Measurements from ENCODE around the gene COL26A1. TPM values are rescaled to one million over a fixed set of nuclear protein-coding genes. Genes with fewer than 3 reads are reported as not detected.

COL26A1 gene
- polyA plus RNA-seq, 1 donor (not counting 4 experiments of a cell fraction or from before 2014, with no cell fraction given): not detected

- peaks cover 14% of the 10 kb centered on the region for H3K27me3 ChIP-seq (ENCODE audit: control insufficient read depth, extremely low read depth, insufficient read depth, low read length)
Measured at GRCh38 chr7:101435461-101436220, 73.0 kb downstream of the COL26A1 start.

DNA sequence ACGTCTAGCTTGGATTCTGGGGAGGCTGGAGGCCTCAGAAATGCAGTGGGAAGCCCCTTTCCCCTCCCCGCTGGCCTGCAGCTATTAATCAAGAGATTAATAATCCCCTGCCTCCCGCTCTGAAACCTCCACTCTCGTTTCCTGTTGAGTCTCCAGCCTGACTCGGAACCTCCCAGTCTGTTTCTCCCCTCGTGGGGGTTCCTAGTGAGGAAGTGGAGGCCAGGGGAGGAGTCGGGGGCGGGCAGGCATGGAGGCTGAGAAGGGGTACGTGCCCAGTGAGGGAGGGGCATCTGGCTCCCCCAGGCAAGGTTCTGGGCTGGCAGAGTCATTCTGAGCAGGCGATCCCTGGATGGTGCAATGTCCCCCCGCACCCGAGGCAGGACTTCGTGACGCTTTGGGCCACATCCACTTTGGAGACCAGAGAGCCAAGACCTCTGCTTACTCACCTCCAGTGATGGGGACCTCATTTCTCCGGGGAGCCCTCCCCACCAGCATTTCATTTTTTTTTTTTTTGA is 73.6 kb downstream of the COL26A1 start:
- dilution Hi-C loops (cut with MboI; ENCODE audit: extremely low pct_ligation_motif_present, low sequenced_read_pairs): no loop called here

More at GRCh38 chr7:101435461-101436220, 73.0 kb downstream of the COL26A1 start:
- dilution Hi-C loops (cut with MboI; ENCODE audit: extremely low pct_ligation_motif_present, low sequenced_read_pairs): no loop called here
- TF ChIP-seq CTCF (optimal IDR thresholded peaks at IDR 0.05 in 1 of 3, IDR thresholded peaks at IDR 0.05 in 1 of 3, conservative IDR thresholded peaks at IDR 0.05 in 1 of 3; ENCODE audit: extremely low read depth in 1 of 3, insufficient read depth in 2 of 3, low read length in 3 of 3): no peak
- no peak for TF ChIP-seq EZH2 (IDR thresholded peaks at IDR 0.05; ENCODE audit: low read length)
- H3K9me3 ChIP-seq (ENCODE audit: control insufficient read depth, low read depth, low read length): no peaks in the 10 kb centered on the region
- no peak overlapping the region for H2AFZ ChIP-seq (ENCODE audit: control insufficient read depth, low read length)
- FAIRE-seq (no peak), DNase-seq (ENCODE audit: low read depth, low spot score) (no peak)
- no peak overlapping the region for H3K27ac ChIP-seq (ENCODE audit: control insufficient read depth, insufficient read depth, low read length)
- no peak overlapping the region for H3K9ac ChIP-seq (ENCODE audit: control insufficient read depth, extremely low read depth, insufficient read depth, low read length)
- H3K36me3 ChIP-seq (ENCODE audit: control insufficient read depth in 2 of 2, extremely low read depth in 1 of 2, insufficient read depth in 2 of 2, low read length in 2 of 2): no peaks in the 10 kb centered on the region
- H3K4me1 ChIP-seq (ENCODE audit: control insufficient read depth, extremely low read depth, insufficient read depth, low read length): no peaks in the 10 kb centered on the region
- H4K20me1 ChIP-seq (ENCODE audit: control insufficient read depth, extremely low read depth, insufficient read depth, low read length): no peaks in the 10 kb centered on the region
- H3K9me1 ChIP-seq (ENCODE audit: control insufficient read depth, extremely low read depth, insufficient read depth, low read length): no peaks in the 10 kb centered on the region
- no peak overlapping the region for H3K4me2 ChIP-seq (ENCODE audit: control insufficient read depth, extremely low read depth, insufficient read depth, low read depth, low read length)
- no peaks in the 10 kb centered on the region for H3K79me2 ChIP-seq (ENCODE audit: control insufficient read depth, insufficient read depth, low read length)
- H3K4me3 ChIP-seq (ENCODE audit: control insufficient read depth in 2 of 3, extremely low read depth in 1 of 3, insufficient read depth in 2 of 3, low read depth in 1 of 3, low read length in 3 of 3): no peak overlapping the region

More for the DNA sequence above, 73.6 kb downstream of the COL26A1 start:
- Histone ChIP-seq H3K36me3 (ENCODE audit: control insufficient read depth in 2 of 2, extremely low read depth in 1 of 2, insufficient read depth in 2 of 2, low read length in 2 of 2) (no peaks in the 10 kb centered on the region), H4K20me1 (ENCODE audit: control insufficient read depth, extremely low read depth, insufficient read depth, low read length) (no peaks in the 10 kb centered on the region), H3K27ac (ENCODE audit: control insufficient read depth, insufficient read depth, low read length) (no peak overlapping the region), H3K9me3 (ENCODE audit: control insufficient read depth, low read depth, low read length) (no peaks in the 10 kb centered on the region), H3K4me2 (ENCODE audit: control insufficient read depth, extremely low read depth, insufficient read depth, low read depth, low read length) (no peak overlapping the region), H3K9me1 (ENCODE audit: control insufficient read depth, extremely low read depth, insufficient read depth, low read length) (no peaks in the 10 kb centered on the region), H2AFZ (ENCODE audit: control insufficient read depth, low read length) (no peak overlapping the region), H3K27me3 (ENCODE audit: control insufficient read depth, extremely low read depth, insufficient read depth, low read length) (peaks cover 14% of the 10 kb centered on the region), H3K4me1 (ENCODE audit: control insufficient read depth, extremely low read depth, insufficient read depth, low read length) (no peaks in the 10 kb centered on the region), H3K4me3 (ENCODE audit: control insufficient read depth in 2 of 3, extremely low read depth in 1 of 3, insufficient read depth in 2 of 3, low read depth in 1 of 3, low read length in 3 of 3) (no peak overlapping the region), H3K79me2 (ENCODE audit: control insufficient read depth, insufficient read depth, low read length) (no peaks in the 10 kb centered on the region), H3K9ac (ENCODE audit: control insufficient read depth, extremely low read depth, insufficient read depth, low read length) (no peak overlapping the region)
- no peak for DNase-seq (ENCODE audit: low read depth, low spot score)
- TF ChIP-seq CTCF (optimal IDR thresholded peaks at IDR 0.05 in 1 of 3, IDR thresholded peaks at IDR 0.05 in 1 of 3, conservative IDR thresholded peaks at IDR 0.05 in 1 of 3; ENCODE audit: extremely low read depth in 1 of 3, insufficient read depth in 2 of 3, low read length in 3 of 3) (no peak), EZH2 (IDR thresholded peaks at IDR 0.05; ENCODE audit: low read length) (no peak)
- no peak for FAIRE-seq

Data from keratinocyte (primary cell).